Thymus (tissue), 11 donors: ENCODE measurements around the gene CLN5. TPM values are rescaled to one million over a fixed set of nuclear protein-coding genes. Genes with fewer than 3 reads are reported as not detected.

Experiments
- DNase-seq, 9 donors: peaks; one replicate each; pipeline ENCODE4 v3.0.0-alpha.2; 2013; ENCODE audit warnings: low spot score in 9 of 9, low read depth in 6 of 9, missing footprints in 1 of 9
- H3K27ac ChIP-seq, 2 donors: one replicate each; pipeline ENCODE4 v1.5.1; 2013; ENCODE audit warnings: control low read depth in 1 of 2, low read depth in 1 of 2, low read length in 1 of 2, mild to moderate bottlenecking in 1 of 2, moderate library complexity in 1 of 2
- H3K27me3 ChIP-seq, 2 donors: one replicate each; pipeline ENCODE4 v1.5.1; 2013; ENCODE audit warnings: low read length in 1 of 2; ENCODE audit not compliant: control insufficient read depth in 2 of 2, insufficient read depth in 1 of 2
- H3K36me3 ChIP-seq, 2 donors: one replicate each; pipeline ENCODE4 v1.5.1; 2013; ENCODE audit warnings: low read length in 1 of 2, mild to moderate bottlenecking in 1 of 2, moderate library complexity in 1 of 2; ENCODE audit not compliant: control insufficient read depth in 2 of 2, insufficient read depth in 2 of 2
- H3K4me1 ChIP-seq, 2 donors: one replicate each; pipeline ENCODE4 v1.5.1; 2013; ENCODE audit warnings: low read length in 2 of 2; ENCODE audit not compliant: control insufficient read depth in 2 of 2, insufficient read depth in 2 of 2
- H3K4me3 ChIP-seq, 2 donors: one replicate each; pipeline ENCODE4 v1.5.1; 2013; ENCODE audit warnings: low read length in 2 of 2, control low read depth in 1 of 2, mild to moderate bottlenecking in 1 of 2
- H3K9me3 ChIP-seq, 2 donors: one replicate each; pipeline ENCODE4 v1.5.1; 2013; ENCODE audit warnings: low read length in 1 of 2, mild to moderate bottlenecking in 1 of 2; ENCODE audit not compliant: control insufficient read depth in 2 of 2, insufficient read depth in 1 of 2
- WGBS: extraction: QIAGEN DNeasy Blood & Tissue Kit; methylation state at CpG from one replicate; pipeline ENCODE4 v1.1.7; 2013; 5-methylcytosine and 5-hydroxymethylcytosine counted together
- polyA plus RNA-seq: library from polyadenylated mRNA; stranded (reverse); fragments of 200-250 nt; gene quantifications from one replicate; pipeline ENCODE4 v1.2.3, GENCODE V29; 2013
- total RNA-seq: library from RNA; stranded (reverse); fragments of 120-200 nt; gene quantifications from one replicate; pipeline ENCODE4 v1.2.4, GENCODE V29; 2013
- donor health status: healthy.

Gene CLN5
- total and polyA plus RNA-seq, 2 donors: 29.1 to 30.6 TPM

- WGBS: 96% methylated on average over 1 of the region's 1 CpG
- no peak for DNase-seq
- H3K27me3 ChIP-seq: no peaks in the 10 kb centered on the region
- no peak overlapping the region for H3K27ac ChIP-seq
- no peaks in the 10 kb centered on the region for H3K36me3 ChIP-seq
- H3K4me3 ChIP-seq: no peak overlapping the region
- H3K9me3 ChIP-seq: no peaks in the 10 kb centered on the region
- H3K4me1 ChIP-seq: no peaks in the 10 kb centered on the region
Measured at GRCh38 chr13:77036279-77036678, 44.4 kb downstream of the CLN5 start.

- DNase-seq: no peak
- H3K36me3 ChIP-seq: peaks cover 0 to 5% of the 10 kb centered on the region in 2 donors
- no peak overlapping the region for H3K27ac ChIP-seq
- no peaks in the 10 kb centered on the region for H3K4me1 ChIP-seq
- H3K4me3 ChIP-seq: no peak overlapping the region
- 68% methylated on average over 5 of the region's 5 CpGs for WGBS
- no peaks in the 10 kb centered on the region for H3K27me3 ChIP-seq
- H3K9me3 ChIP-seq: no peaks in the 10 kb centered on the region
Measured at GRCh38 chr13:77038907-77039480, 47.1 kb downstream of the CLN5 start.

- no peaks in the 10 kb centered on the region for H3K9me3 ChIP-seq
- H3K4me3 ChIP-seq: no peak overlapping the region
- no peaks in the 10 kb centered on the region for H3K4me1 ChIP-seq
- no peak for DNase-seq
- peaks cover 3 to 8% of the 10 kb centered on the region in 2 donors for H3K36me3 ChIP-seq
- H3K27ac ChIP-seq: no peak overlapping the region
- H3K27me3 ChIP-seq: no peaks in the 10 kb centered on the region
- 97% methylated on average over 7 of the region's 7 CpGs for WGBS
Measured at GRCh38 chr13:77040076-77040475, 48.2 kb downstream of the CLN5 start.

GRCh38 chr13:77040835-77041234 lies 49.0 kb downstream of the CLN5 start:
- H3K4me3 ChIP-seq: no peak overlapping the region
- H3K27ac ChIP-seq: no peak overlapping the region
- WGBS: 96% methylated on average over 9 of the region's 9 CpGs
- peaks cover 5 to 10% of the 10 kb centered on the region in 2 donors for H3K36me3 ChIP-seq
- no peaks in the 10 kb centered on the region for H3K27me3 ChIP-seq
- no peaks in the 10 kb centered on the region for H3K4me1 ChIP-seq
- H3K9me3 ChIP-seq: no peaks in the 10 kb centered on the region
- no peak for DNase-seq

- no peak for DNase-seq
- Histone ChIP-seq H3K4me3 (no peak overlapping the region), H3K9me3 (no peaks in the 10 kb centered on the region), H3K36me3 (peaks cover 15 to 16% of the 10 kb centered on the region in 2 donors), H3K4me1 (no peaks in the 10 kb centered on the region), H3K27ac (no peak overlapping the region), H3K27me3 (no peaks in the 10 kb centered on the region)
- WGBS: 86% methylated on average over 5 of the region's 5 CpGs
Measured at GRCh38 chr13:77042566-77043177, 50.8 kb downstream of the CLN5 start.

- no peak overlapping the region for H3K4me3 ChIP-seq
- WGBS: 96% methylated on average over 8 of the region's 8 CpGs
- H3K27me3 ChIP-seq: no peaks in the 10 kb centered on the region
- no peaks in the 10 kb centered on the region for H3K4me1 ChIP-seq
- H3K27ac ChIP-seq: no peak overlapping the region
- no peaks in the 10 kb centered on the region for H3K9me3 ChIP-seq
- no peak for DNase-seq
- H3K36me3 ChIP-seq: peaks cover 33 to 61% of the 10 kb centered on the region in 2 donors
Measured at GRCh38 chr13:77047649-77048343, 55.9 kb downstream of the CLN5 start.

- WGBS: 77% methylated on average over 4 of the region's 4 CpGs
- no peak overlapping the region for H3K27ac ChIP-seq
- H3K9me3 ChIP-seq: no peaks in the 10 kb centered on the region
- H3K36me3 ChIP-seq: peaks cover 31 to 70% of the 10 kb centered on the region in 2 donors
- H3K4me1 ChIP-seq: no peaks in the 10 kb centered on the region
- DNase-seq: no peak
- H3K4me3 ChIP-seq: no peak overlapping the region
- H3K27me3 ChIP-seq: no peaks in the 10 kb centered on the region
Measured at GRCh38 chr13:77048681-77049080, 56.8 kb downstream of the CLN5 start.

- Histone ChIP-seq H3K9me3 (no peaks in the 10 kb centered on the region), H3K36me3 (peaks cover 26 to 88% of the 10 kb centered on the region in 2 donors), H3K27ac (no peak overlapping the region), H3K4me3 (no peak overlapping the region), H3K27me3 (no peaks in the 10 kb centered on the region), H3K4me1 (no peaks in the 10 kb centered on the region)
- WGBS: 98% methylated on average over 4 of the region's 4 CpGs
- no peak for DNase-seq
Measured at GRCh38 chr13:77053192-77053591, 61.3 kb downstream of the CLN5 start.
